Central memory CD8-positive, alpha-beta T cell (primary cell): ENCODE results near the gene CTU2.

ENCODE experiments used
- ATAC-seq: fragments of 150-1000 bp; cut with Tn5 transposase; replicated peaks from 2 replicates; pipeline ENCODE4 v1.10.0; 2022; ENCODE audit warnings: mild to moderate bottlenecking, moderate FRiP score, moderate number of reproducible peaks; ENCODE audit not compliant: poor library complexity, severe bottlenecking; ENCODE audit errors: extremely low read depth
- DNase-seq, 2 donors: peaks; one replicate each; pipeline ENCODE4 v3.0.0; 2021; ENCODE audit warnings: low spot score in 2 of 2
- H3K27ac Mint-ChIP-seq: one replicate; pipeline ENCODE4 v1.8.0; 2022; ENCODE audit warnings: low read depth, mild to moderate bottlenecking, moderate library complexity, mixed read lengths
- H3K27me3 Mint-ChIP-seq: one replicate; pipeline ENCODE4 v1.8.0; 2022; ENCODE audit warnings: mixed read lengths
- H3K36me3 Mint-ChIP-seq: one replicate; pipeline ENCODE4 v1.8.0; 2022; ENCODE audit warnings: mild to moderate bottlenecking, moderate library complexity, mixed read lengths; ENCODE audit not compliant: insufficient read depth
- H3K4me1 Mint-ChIP-seq: one replicate; pipeline ENCODE4 v1.8.0; 2022; ENCODE audit warnings: mixed read lengths
- H3K4me3 Mint-ChIP-seq: one replicate; pipeline ENCODE4 v1.8.0; 2022; ENCODE audit warnings: mild to moderate bottlenecking, moderate library complexity, mixed read lengths
- H3K9me3 Mint-ChIP-seq: one replicate; pipeline ENCODE4 v1.8.0; 2022; ENCODE audit warnings: mixed read lengths

CTU2 gene

GRCh38 chr16:88695218-88695617, 11.1 kb upstream of the CTU2 start:
- H3K27me3 Mint-ChIP-seq: no peaks in the 10 kb centered on the region
- H3K4me1 Mint-ChIP-seq: peaks cover 28% of the 10 kb centered on the region
- no peak overlapping the region for H3K27ac Mint-ChIP-seq
- H3K36me3 Mint-ChIP-seq: peaks cover 30% of the 10 kb centered on the region
- no peaks in the 10 kb centered on the region for H3K9me3 Mint-ChIP-seq
- DNase-seq (no peak), ATAC-seq (no peak)
- H3K4me3 Mint-ChIP-seq: no peak overlapping the region

- peaks cover 36% of the 10 kb centered on the region for H3K36me3 Mint-ChIP-seq
- H3K4me1 Mint-ChIP-seq: peaks cover 23% of the 10 kb centered on the region
- no peak overlapping the region for H3K27ac Mint-ChIP-seq
- no peaks in the 10 kb centered on the region for H3K9me3 Mint-ChIP-seq
- ATAC-seq (no peak), DNase-seq (no peak)
- no peaks in the 10 kb centered on the region for H3K27me3 Mint-ChIP-seq
- no peak overlapping the region for H3K4me3 Mint-ChIP-seq
These were observed 10.6 kb upstream of the CTU2 start for GRCh38 chr16:88695753-88696152.

GRCh38 chr16:88696441-88696840, 9.9 kb upstream of the CTU2 start:
- Mint-ChIP-seq H3K27me3 (no peaks in the 10 kb centered on the region), H3K36me3 (peaks cover 40% of the 10 kb centered on the region), H3K27ac (no peak overlapping the region), H3K4me1 (peaks cover 20% of the 10 kb centered on the region), H3K9me3 (no peaks in the 10 kb centered on the region), H3K4me3 (no peak overlapping the region)
- ATAC-seq: no peak
- DNase-seq: no peak

- no peak overlapping the region for H3K4me3 Mint-ChIP-seq
- H3K27ac Mint-ChIP-seq: peak overlapping the region; percentile 70
- ATAC-seq (no peak), DNase-seq (no peak)
- peaks cover 13% of the 10 kb centered on the region for H3K4me1 Mint-ChIP-seq
- H3K36me3 Mint-ChIP-seq: peaks cover 39% of the 10 kb centered on the region
- H3K27me3 Mint-ChIP-seq: no peaks in the 10 kb centered on the region
- no peaks in the 10 kb centered on the region for H3K9me3 Mint-ChIP-seq
These were observed 9.0 kb upstream of the CTU2 start for GRCh38 chr16:88697116-88697830.

GRCh38 chr16:88697831-88698615, 8.3 kb upstream of the CTU2 start:
- Mint-ChIP-seq H3K4me1 (peaks cover 11% of the 10 kb centered on the region), H3K4me3 (no peak overlapping the region), H3K9me3 (no peaks in the 10 kb centered on the region), H3K27ac (peak overlapping the region; percentile 70), H3K36me3 (peaks cover 39% of the 10 kb centered on the region), H3K27me3 (no peaks in the 10 kb centered on the region)
- no peak for DNase-seq
- no peak for ATAC-seq

- DNase-seq (no peak), ATAC-seq (no peak)
- Mint-ChIP-seq H3K4me3 (no peak overlapping the region), H3K4me1 (peaks cover 18% of the 10 kb centered on the region), H3K27ac (no peak overlapping the region), H3K9me3 (no peaks in the 10 kb centered on the region), H3K36me3 (peaks cover 39% of the 10 kb centered on the region), H3K27me3 (no peaks in the 10 kb centered on the region)
These were observed 7.7 kb upstream of the CTU2 start for GRCh38 chr16:88698646-88699045.

GRCh38 chr16:88699180-88699579, 7.1 kb upstream of the CTU2 start:
- H3K4me3 Mint-ChIP-seq: peak overlapping the region; percentile 94
- H3K36me3 Mint-ChIP-seq: peaks cover 43% of the 10 kb centered on the region
- H3K27ac Mint-ChIP-seq: peak overlapping the region; percentile 61

GRCh38 chr16:88700322-88700635, 6.0 kb upstream of the CTU2 start:
- Mint-ChIP-seq H3K36me3 (peaks cover 44% of the 10 kb centered on the region), H3K4me1 (peaks cover 30% of the 10 kb centered on the region), H3K4me3 (peak overlapping the region; percentile 94), H3K27ac (peak overlapping the region; percentile 96), H3K9me3 (no peaks in the 10 kb centered on the region), H3K27me3 (no peaks in the 10 kb centered on the region)
- ATAC-seq: no peak
- no peak for DNase-seq

More at GRCh38 chr16:88699180-88699579, 7.1 kb upstream of the CTU2 start:
- Mint-ChIP-seq H3K9me3 (no peaks in the 10 kb centered on the region), H3K27me3 (no peaks in the 10 kb centered on the region), H3K4me1 (peaks cover 23% of the 10 kb centered on the region)
- no peak for ATAC-seq
- DNase-seq: no peak

GRCh38 chr16:88700636-88701482, 5.4 kb upstream of the CTU2 start:
- Mint-ChIP-seq H3K36me3 (peaks cover 43% of the 10 kb centered on the region), H3K27me3 (no peaks in the 10 kb centered on the region), H3K27ac (peak overlapping the region; percentile 96), H3K4me3 (peak overlapping the region; percentile 94), H3K4me1 (peaks cover 33% of the 10 kb centered on the region), H3K9me3 (no peaks in the 10 kb centered on the region)
- DNase-seq (peak; percentile 83 to 94), ATAC-seq (peak; percentile 78)

- peaks cover 43% of the 10 kb centered on the region for H3K36me3 Mint-ChIP-seq
- no peak for DNase-seq
- ATAC-seq: no peak
- H3K27ac Mint-ChIP-seq: peak overlapping the region; percentile 96
- peak overlapping the region; percentile 94 for H3K4me3 Mint-ChIP-seq
- peaks cover 33% of the 10 kb centered on the region for H3K4me1 Mint-ChIP-seq
- H3K9me3 Mint-ChIP-seq: no peaks in the 10 kb centered on the region
- no peaks in the 10 kb centered on the region for H3K27me3 Mint-ChIP-seq
These were observed 4.5 kb upstream of the CTU2 start for GRCh38 chr16:88701581-88702370.

GRCh38 chr16:88702371-88703210, 3.7 kb upstream of the CTU2 start:
- peak overlapping the region; percentile 94 for H3K4me3 Mint-ChIP-seq
- peaks cover 41% of the 10 kb centered on the region for H3K4me1 Mint-ChIP-seq
- DNase-seq (no peak), ATAC-seq (no peak)
- H3K9me3 Mint-ChIP-seq: no peaks in the 10 kb centered on the region
- H3K36me3 Mint-ChIP-seq: peaks cover 42% of the 10 kb centered on the region
- H3K27ac Mint-ChIP-seq: peak overlapping the region; percentile 96
- no peaks in the 10 kb centered on the region for H3K27me3 Mint-ChIP-seq
